ENCODE measurements around the gene SRSF2. TPM values are rescaled to one million over a fixed set of nuclear protein-coding genes. Genes with fewer than 3 reads are reported as not detected.

The SRSF2 gene
- total and polyA plus RNA-seq, 9 of the 15 experiments (the other 6 are each of a cell fraction or from before 2014, with no cell fraction given), result 161 to 583 (median 393) TPM

GRCh38 chr17:76736349-76737081 lies 616 bp downstream of the SRSF2 start (continued):
- no peak for TF ChIP-seq RNF219 (CRISPR knock-in tag; IDR thresholded peaks at IDR 0.05)
- no peak for TF ChIP-seq HEY1 (CRISPR knock-in tag; IDR thresholded peaks at IDR 0.05; ENCODE audit: borderline replicate concordance)
- TF ChIP-seq ZNF184 (CRISPR knock-in tag; IDR thresholded peaks at IDR 0.05), result no peak
- TF ChIP-seq SMAD2 (IDR thresholded peaks at IDR 0.05; ENCODE audit: low read depth, low read length), result no peak
- no peak for TF ChIP-seq GTF2F1 (IDR thresholded peaks at IDR 0.05; ENCODE audit: low read depth, low read length)
- peak; percentile 52 to 78; a peak in 1 of 4 replicates for TF ChIP-seq NONO (IDR thresholded peaks at IDR 0.05; ENCODE audit: low read depth in 2 of 2, low read length in 1 of 2)
- peak; percentile 96 for TF ChIP-seq MYC (IDR thresholded peaks at IDR 0.05; ENCODE audit: low read depth, low read length)
- TF ChIP-seq MYC (CRISPR knock-in tag; IDR thresholded peaks at IDR 0.05; ENCODE audit: borderline replicate concordance, low read depth), result no peak
- peak; percentile 17; the same call in 1 of the 2 replicates for TF ChIP-seq MGA (IDR thresholded peaks at IDR 0.05)
- peak; percentile 89 for TF ChIP-seq PRPF4 (IDR thresholded peaks at IDR 0.05; ENCODE audit: insufficient read depth, low read depth, low read length, poor library complexity, severe bottlenecking)
- no peak for TF ChIP-seq ZNF583 (CRISPR knock-in tag; IDR thresholded peaks at IDR 0.05)

Data from K562 (cell line).